Left hindlimb (tissue), 1 donor: ENCODE data around the gene MANF.
"Not testable (repeated sequence)": the region's sequence is repeated elsewhere in the genome, so short reads cannot be mapped to it uniquely, and the experiment has no call there.

Experiments
- DNase-seq: peaks from one replicate; pipeline ENCODE4 v3.0.0-alpha.2; 2018

MANF gene

GRCh38 chr3:51373658-51374421 is 11.3 kb upstream of the MANF start:
- no peak for DNase-seq

- no peak for DNase-seq
Observed at GRCh38 chr3:51374456-51374855, 10.6 kb upstream of the MANF start.

GRCh38 chr3:51375136-51375535 is 10.0 kb upstream of the MANF start:
- no peak for DNase-seq

- DNase-seq = no peak
Observed at GRCh38 chr3:51375571-51375970, 9.5 kb upstream of the MANF start.

GRCh38 chr3:51378065-51378464 is 7.0 kb upstream of the MANF start:
- peak; percentile 17 for DNase-seq

- DNase-seq = peak; percentile 19
Observed at GRCh38 chr3:51378726-51379125, 6.4 kb upstream of the MANF start.

GRCh38 chr3:51379301-51379700 is 5.8 kb upstream of the MANF start:
- DNase-seq = peak; percentile 25

GRCh38 chr3:51379746-51380455 is 5.2 kb upstream of the MANF start:
- no peak for DNase-seq

GRCh38 chr3:51380601-51381332 is 4.3 kb upstream of the MANF start:
- DNase-seq = no peak

- no peak for DNase-seq
Observed at GRCh38 chr3:51381333-51381705, 3.8 kb upstream of the MANF start.

GRCh38 chr3:51382076-51382745 is 2.9 kb upstream of the MANF start:
- peak; percentile 24 for DNase-seq

- DNase-seq = no peak
Observed at GRCh38 chr3:51382947-51383578, 2.0 kb upstream of the MANF start.

- DNase-seq = peak; percentile 54
Observed at GRCh38 chr3:51384055-51384725, 901 bp upstream of the MANF start.

GRCh38 chr3:51385621-51386091 is 565 bp downstream of the MANF start:
- DNase-seq = no peak

- DNase-seq = no peak
Observed at GRCh38 chr3:51386159-51386851, 1.2 kb downstream of the MANF start.

- no peak for DNase-seq
Observed at GRCh38 chr3:51386852-51387229, 1.8 kb downstream of the MANF start.

- DNase-seq = not testable (repeated sequence)
Observed at GRCh38 chr3:51387281-51387680, 2.2 kb downstream of the MANF start.

- DNase-seq = no peak
Observed at GRCh38 chr3:51388286-51389029, 3.4 kb downstream of the MANF start.

GRCh38 chr3:51389423-51390183 is 4.5 kb downstream of the MANF start:
- DNase-seq = no peak
